ENCODE measurements around the gene RNF128. TPM values are rescaled to one million over a fixed set of nuclear protein-coding genes. Genes with fewer than 3 reads are reported as not detected.

The RNF128 gene
- total RNA-seq (2022; extraction: Qiagen RNA extraction; ENCODE audit: low read depth), result 0.06 to 0.09 TPM (median 0.09 TPM) in 3 of 5 replicates, not detected in the others

DNA sequence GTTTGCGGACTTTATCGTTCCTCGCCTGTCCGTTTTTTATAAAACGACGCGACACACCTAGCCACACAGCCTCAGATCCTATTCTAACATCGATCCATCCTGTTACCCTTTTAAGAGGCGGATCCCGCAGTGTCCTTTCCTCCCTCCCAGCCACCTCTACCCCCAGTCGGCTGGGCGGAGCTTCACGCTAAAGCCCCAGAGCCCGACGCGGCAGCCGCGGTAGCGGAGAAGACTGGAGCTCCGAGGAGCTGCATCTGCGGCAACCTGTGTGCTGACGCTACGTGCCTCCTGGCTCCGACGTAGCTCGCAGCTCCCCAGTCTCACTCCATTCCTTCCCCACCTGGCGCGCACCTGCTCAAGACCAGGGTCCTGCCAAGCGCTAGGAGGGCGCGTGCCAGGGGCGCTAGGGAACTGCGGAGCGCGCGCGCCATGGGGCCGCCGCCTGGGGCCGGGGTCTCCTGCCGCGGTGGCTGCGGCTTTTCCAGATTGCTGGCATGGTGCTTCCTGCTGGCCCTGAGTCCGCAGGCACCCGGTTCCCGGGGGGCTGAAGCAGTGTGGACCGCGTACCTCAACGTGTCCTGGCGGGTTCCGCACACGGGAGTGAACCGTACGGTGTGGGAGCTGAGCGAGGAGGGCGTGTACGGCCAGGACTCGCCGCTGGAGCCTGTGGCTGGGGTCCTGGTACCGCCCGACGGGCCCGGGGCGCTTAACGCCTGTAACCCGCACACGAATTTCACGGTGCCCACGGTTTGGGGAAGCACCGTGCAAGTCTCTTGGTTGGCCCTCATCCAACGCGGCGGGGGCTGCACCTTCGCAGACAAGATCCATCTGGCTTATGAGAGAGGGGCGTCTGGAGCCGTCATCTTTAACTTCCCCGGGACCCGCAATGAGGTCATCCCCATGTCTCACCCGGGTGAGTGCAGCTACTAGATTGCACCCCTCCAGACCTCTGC, at the start of gene RNF128:
RNF128 (plus strand) TSS at position 217 of the 953 bp plus-strand sequence; CDS start at position 430, 213 bp downstream.

DNA sequence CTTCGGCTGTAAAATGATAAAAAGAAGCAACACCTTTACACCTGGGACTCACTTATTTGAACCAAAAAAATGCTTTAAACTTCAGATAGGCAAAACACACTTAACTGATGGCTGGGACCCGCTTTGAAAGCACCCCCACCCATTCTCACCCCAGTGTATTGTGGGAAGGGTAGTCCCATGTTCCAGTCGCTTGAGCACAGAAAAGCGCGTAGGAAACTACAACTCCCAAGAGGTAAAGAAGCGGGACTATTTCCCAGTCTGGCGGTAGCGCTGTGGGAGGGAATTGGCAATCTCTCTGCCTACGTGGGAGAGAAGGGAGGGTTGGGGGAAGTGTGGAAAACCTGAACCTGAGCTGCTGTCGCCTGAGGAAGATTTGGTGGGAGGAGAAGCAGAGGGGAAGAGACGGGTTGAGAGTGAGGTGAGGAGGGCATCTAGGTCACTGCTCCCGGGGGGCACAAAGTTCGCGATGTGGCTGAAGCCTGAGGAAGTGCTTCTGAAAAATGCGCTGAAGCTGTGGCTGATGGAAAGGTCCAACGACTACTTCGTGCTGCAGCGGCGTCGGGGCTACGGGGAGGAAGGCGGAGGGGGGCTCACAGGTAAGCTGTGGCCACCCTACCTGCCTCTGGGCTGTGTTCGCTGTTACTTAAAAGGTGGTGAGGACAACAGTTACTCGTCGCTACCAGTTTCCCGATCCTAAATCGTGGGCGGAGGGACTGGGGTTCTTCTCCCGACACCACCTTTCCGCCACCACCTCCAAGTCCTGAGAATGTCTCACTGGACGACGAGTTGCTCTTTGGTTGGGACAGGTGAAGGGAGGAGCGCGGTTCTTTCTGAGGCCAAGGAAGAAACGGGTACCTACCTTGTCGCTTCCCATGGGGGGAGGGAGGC, 76.1 kb downstream of the RNF128 start, which contains the start of gene TBC1D8B:
TBC1D8B (plus strand) TSS at position 286 of the 888 bp plus-strand sequence; CDS start at position 467, 181 bp downstream.

Other genes starting within 250 kb of the RNF128 start
- gene RADX, start 114.7 kb upstream of the RNF128 start, total RNA-seq (2022; extraction: Qiagen RNA extraction; ENCODE audit: low read depth), result 0.06 TPM in 2 of 5 replicates, not detected in the others
- 0.38 to 1.5 TPM (median 1.3 TPM) in 5 replicates for gene TBC1D8B, start 76.0 kb downstream of the RNF128 start, total RNA-seq (2022; extraction: Qiagen RNA extraction; ENCODE audit: low read depth)
- 0.10 to 0.30 TPM (median 0.19 TPM) in 3 of 5 replicates, not detected in the others for gene RIPPLY1, start 176.6 kb downstream of the RNF128 start, total RNA-seq (2022; extraction: Qiagen RNA extraction; ENCODE audit: low read depth)
- gene CLDN2, start 193.7 kb downstream of the RNF128 start, total RNA-seq (2022; extraction: Qiagen RNA extraction; ENCODE audit: low read depth), result 7.6 to 9.9 TPM (median 8.4 TPM) in 5 replicates